ENCODE data around the gene BRD4. TPM values are rescaled to one million over a fixed set of nuclear protein-coding genes. Genes with fewer than 3 reads are reported as not detected.

BRD4 gene
- total RNA-seq, 2 experiments from 2014 or later, result 94.5 to 103 TPM

DNA sequence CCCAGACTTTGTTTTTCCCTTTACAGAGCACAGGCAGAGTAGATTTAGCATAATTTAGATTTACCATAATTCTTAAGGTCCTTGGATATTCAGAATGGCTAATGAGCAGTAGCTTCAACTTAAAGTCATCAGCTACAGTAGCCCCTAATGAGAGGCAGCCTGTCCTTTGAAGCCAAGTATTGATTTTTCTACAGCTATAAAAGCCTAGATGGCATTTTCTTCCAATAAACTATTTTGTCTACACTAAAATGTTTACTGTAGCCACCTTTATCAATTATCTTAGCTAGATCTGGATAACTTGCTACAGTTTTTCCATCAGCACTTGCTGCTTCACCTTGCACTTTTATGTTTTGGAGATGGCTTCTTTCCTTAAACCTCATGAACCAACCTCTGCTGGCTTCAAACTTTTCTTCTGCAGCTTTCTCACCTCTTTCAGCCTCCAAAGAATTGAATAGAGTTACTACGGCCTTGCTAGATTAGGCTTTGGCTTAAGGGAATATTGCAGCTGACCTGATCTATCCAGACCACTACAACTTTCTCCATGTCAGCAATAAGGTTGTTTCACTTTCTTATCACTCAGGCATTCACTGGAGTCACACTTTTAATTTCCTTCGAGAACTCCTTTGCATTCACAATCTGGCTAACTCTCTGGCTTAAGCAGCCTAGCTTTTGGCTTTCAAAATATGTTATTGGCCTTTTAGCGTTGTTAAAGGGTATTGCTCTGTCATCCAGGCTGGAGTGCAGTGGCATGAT is 26.6 kb downstream of the BRD4 start:
- H3K36me3 Mint-ChIP-seq, result peaks cover 5% of the 10 kb centered on the region
- no peak for DNase-seq
- H3K27ac Mint-ChIP-seq, result peak overlapping the region; percentile 64
- intact Hi-C loops (cut with micrococcal nuclease), result no loop called here
- no peaks in the 10 kb centered on the region for H3K9me3 Mint-ChIP-seq
- H3K27me3 Mint-ChIP-seq, result no peaks in the 10 kb centered on the region
- POLR2A ChIA-PET, result interaction anchor here (1.3 to 3.3 kb wide), 2 partner anchors 13 to 28 kb away, joined by 3 to 22 read pairs; partner anchors contain the start of gene BRD4
- CTCF ChIA-PET, result interaction anchor here (0.7 to 1.1 kb wide), 3 partner anchors 22 to 74 kb away, joined by 3 read pairs; partner anchors contain the start of gene AKAP8
- H3K4me1 Mint-ChIP-seq (ENCODE audit: low read depth), result peaks cover 83% of the 10 kb centered on the region
- H3K4me3 Mint-ChIP-seq, result no peak overlapping the region

DNA sequence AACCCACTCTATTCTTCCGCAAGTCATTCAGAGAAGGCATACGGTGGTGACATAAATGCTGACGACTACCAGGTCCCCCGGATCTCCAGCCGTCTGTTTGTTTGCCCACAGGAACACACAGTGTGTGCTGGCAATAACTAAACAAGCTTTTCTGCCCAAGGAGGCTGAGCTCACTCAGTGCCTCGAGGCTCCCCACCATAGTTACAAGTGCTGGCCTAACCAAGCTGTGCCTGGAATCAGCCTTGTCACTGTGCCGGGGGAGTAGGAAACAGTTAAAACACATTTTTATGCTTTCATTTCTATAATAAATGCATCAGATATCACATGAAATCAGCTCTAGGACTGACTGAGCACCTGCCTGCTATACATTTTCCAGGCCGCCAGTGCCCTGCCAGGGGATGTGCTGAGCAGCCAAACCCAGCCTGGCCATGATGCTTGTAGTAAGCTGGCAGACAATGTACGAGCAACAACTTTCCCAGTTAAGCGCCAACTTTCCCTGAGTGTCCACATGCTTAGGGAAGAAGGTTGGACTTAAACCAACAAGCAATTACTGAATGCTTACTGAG is 28.1 kb downstream of the BRD4 start:
- Mint-ChIP-seq H3K9me3 (no peaks in the 10 kb centered on the region), H3K27ac (peak overlapping the region; percentile 86), H3K27me3 (no peaks in the 10 kb centered on the region), H3K4me1 (ENCODE audit: low read depth) (peaks cover 84% of the 10 kb centered on the region), H3K4me3 (peak overlapping the region; percentile 23), H3K36me3 (peaks cover 6% of the 10 kb centered on the region)
- intact Hi-C loops (cut with micrococcal nuclease), result loop anchor here (1.0 to 5.0 kb wide), 4 partner anchors 14 to 113 kb away; partner anchors contain the start of gene AKAP8L
- DNase-seq, result peak; percentile 82
- CTCF ChIA-PET, result interaction anchor here (0.8 to 1.5 kb wide), 6 partner anchors 11 to 26 kb away, joined by 3 to 6 read pairs (median 3); no protein-coding TSS in a partner anchor
- POLR2A ChIA-PET, result interaction anchor here (0.8 to 3.4 kb wide), 15 partner anchors 10 to 163 kb away, joined by 3 to 36 read pairs (median 4); partner anchors contain the start of genes AKAP8 and BRD4

GRCh38 chr19:15303105-15303780 is 29.1 kb downstream of the BRD4 start:
- no peak overlapping the region for H3K4me3 Mint-ChIP-seq
- DNase-seq, result no peak
- H3K9me3 Mint-ChIP-seq, result no peaks in the 10 kb centered on the region
- no peaks in the 10 kb centered on the region for H3K27me3 Mint-ChIP-seq
- peaks cover 93% of the 10 kb centered on the region for H3K4me1 Mint-ChIP-seq (ENCODE audit: low read depth)
- peak overlapping the region; percentile 86 for H3K27ac Mint-ChIP-seq
- ChIA-PET CTCF (interaction anchor here (1.3 to 1.5 kb wide), 2 partner anchors 10 to 14 kb away, joined by 3 to 5 read pairs; no protein-coding TSS in a partner anchor), POLR2A (interaction anchor here (1.2 to 3.4 kb wide), 8 partner anchors 10 to 164 kb away, joined by 3 to 36 read pairs (median 6); partner anchors contain the start of genes AKAP8 and BRD4)
- intact Hi-C loops (cut with micrococcal nuclease), result loop anchor here (5.0 kb wide), 1 partner anchor 114 kb away; the partner anchor contains the start of gene AKAP8L
- H3K36me3 Mint-ChIP-seq, result peaks cover 6% of the 10 kb centered on the region

DNA sequence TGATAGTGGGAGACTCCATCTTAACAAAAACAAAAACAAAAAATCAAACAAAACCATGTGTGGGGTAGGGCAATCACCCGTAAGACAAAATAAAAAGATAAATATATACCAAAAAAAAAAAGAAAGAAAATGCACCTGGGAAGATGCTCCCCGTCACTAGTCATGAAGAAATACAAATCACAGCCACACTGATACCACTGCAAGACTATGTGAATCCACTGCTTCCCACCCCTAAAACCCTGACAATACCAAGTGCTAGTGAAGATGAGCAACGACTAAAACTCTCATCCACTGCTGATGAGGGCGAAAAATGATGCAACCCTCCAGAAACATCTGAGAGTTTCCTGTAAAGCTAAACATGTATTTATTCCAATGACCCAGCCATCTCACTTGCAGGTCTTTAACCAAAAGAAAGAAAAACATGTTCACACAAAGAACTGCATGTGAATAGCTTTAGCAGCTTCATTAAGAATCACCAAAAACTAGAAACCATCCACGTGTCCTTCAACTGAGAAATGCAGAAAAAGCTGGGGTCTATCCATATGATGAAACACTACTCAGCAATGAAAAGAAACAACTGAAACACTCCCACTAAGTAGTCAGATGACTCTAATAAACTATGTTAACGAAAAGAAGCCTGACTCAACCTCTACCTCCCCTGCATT is 31.7 kb downstream of the BRD4 start:
- intact Hi-C loops (cut with micrococcal nuclease), result loop anchor here (1.0 to 5.0 kb wide), 4 partner anchors 7 to 778 kb away; partner anchors contain the start of gene AKAP8L
- Mint-ChIP-seq H3K4me1 (ENCODE audit: low read depth) (peaks cover 96% of the 10 kb centered on the region), H3K9me3 (no peaks in the 10 kb centered on the region), H3K27me3 (no peaks in the 10 kb centered on the region), H3K4me3 (peak overlapping the region; percentile 57), H3K27ac (peak overlapping the region; percentile 95), H3K36me3 (peaks cover 8% of the 10 kb centered on the region)
- ChIA-PET POLR2A (interaction anchor here (1.2 to 4.8 kb wide), 3 partner anchors 9 to 32 kb away, joined by 4 to 23 read pairs (median 5); partner anchors contain the start of gene BRD4), CTCF (interaction anchor here (0.8 to 1.4 kb wide), 4 partner anchors 17 to 255 kb away, joined by 3 to 6 read pairs (median 4); no protein-coding TSS in a partner anchor)
- peak; percentile 56 for DNase-seq

DNA sequence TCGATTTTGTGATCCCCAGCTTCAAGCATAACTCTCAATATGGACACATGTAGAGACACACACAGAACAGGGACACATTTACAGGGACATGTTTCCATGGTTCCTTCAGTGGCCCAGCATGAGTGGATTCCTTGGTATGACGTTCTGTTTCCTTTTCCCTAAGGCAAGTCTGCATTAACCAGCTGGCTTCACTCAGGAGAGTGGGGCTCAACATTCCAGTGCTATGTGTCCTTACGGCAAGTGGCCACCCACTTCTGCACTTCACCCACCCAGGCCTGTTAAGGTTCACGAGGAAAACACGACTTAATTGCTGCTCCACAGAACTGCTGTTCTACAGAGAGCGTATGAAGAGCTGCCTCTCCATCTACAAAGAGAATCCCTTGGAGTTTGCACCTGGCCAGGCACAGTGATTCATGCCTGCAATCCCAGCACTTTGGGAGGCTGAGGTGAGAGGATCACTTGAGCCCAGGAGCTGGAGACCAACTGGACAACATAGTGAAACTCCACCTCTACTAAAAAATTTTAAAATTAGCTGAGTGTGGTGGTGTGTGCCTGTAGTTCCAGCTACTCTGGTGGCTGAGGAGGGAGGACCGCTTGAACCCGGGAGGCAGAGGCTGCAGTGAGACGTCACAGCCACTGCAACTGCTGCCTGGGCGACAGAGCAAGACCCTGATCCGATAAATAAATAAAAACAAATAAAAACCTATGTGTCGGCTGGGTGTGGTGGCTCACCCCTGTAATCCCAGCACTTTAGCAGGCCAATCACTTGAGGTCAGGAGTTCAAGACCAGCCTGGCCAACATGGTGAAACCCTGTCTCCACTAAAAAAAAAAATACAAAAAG is 32.5 kb downstream of the BRD4 start:
- no peak overlapping the region for H3K4me3 Mint-ChIP-seq
- DNase-seq, result no peak
- no peaks in the 10 kb centered on the region for H3K9me3 Mint-ChIP-seq
- peaks cover 8% of the 10 kb centered on the region for H3K36me3 Mint-ChIP-seq
- CTCF ChIA-PET, result interaction anchor here (1.4 kb wide), 1 partner anchor 256 kb away, joined by 5 read pairs; no protein-coding TSS in a partner anchor
- intact Hi-C loops (cut with micrococcal nuclease), result loop anchor here (2.0 to 5.0 kb wide), 2 partner anchors 118 to 779 kb away; partner anchors contain the start of gene AKAP8L
- H3K4me1 Mint-ChIP-seq (ENCODE audit: low read depth), result peaks cover 96% of the 10 kb centered on the region
- POLR2A ChIA-PET, result interaction anchor here (0.9 to 4.8 kb wide), 6 partner anchors 8 to 79 kb away, joined by 3 to 23 read pairs (median 4); partner anchors contain the start of genes AKAP8 and BRD4
- H3K27ac Mint-ChIP-seq, result peak overlapping the region; percentile 95
- H3K27me3 Mint-ChIP-seq, result no peaks in the 10 kb centered on the region

GRCh38 chr19:15298847-15299567 is 33.3 kb downstream of the BRD4 start:
- H3K4me1 Mint-ChIP-seq (ENCODE audit: low read depth), result peaks cover 97% of the 10 kb centered on the region
- intact Hi-C loops (cut with micrococcal nuclease), result no loop called here
- no peak for DNase-seq
- ChIA-PET CTCF (interaction anchor here (1.3 kb wide), 1 partner anchor 13 kb away, joined by 3 read pairs; no protein-coding TSS in a partner anchor), POLR2A (interaction anchor here (0.9 to 4.8 kb wide), 4 partner anchors 9 to 80 kb away, joined by 3 to 23 read pairs (median 4); partner anchors contain the start of genes AKAP8 and BRD4)
- no peaks in the 10 kb centered on the region for H3K27me3 Mint-ChIP-seq
- H3K36me3 Mint-ChIP-seq, result peaks cover 8% of the 10 kb centered on the region
- H3K9me3 Mint-ChIP-seq, result no peaks in the 10 kb centered on the region
- H3K27ac Mint-ChIP-seq, result peak overlapping the region; percentile 95
- no peak overlapping the region for H3K4me3 Mint-ChIP-seq

DNA sequence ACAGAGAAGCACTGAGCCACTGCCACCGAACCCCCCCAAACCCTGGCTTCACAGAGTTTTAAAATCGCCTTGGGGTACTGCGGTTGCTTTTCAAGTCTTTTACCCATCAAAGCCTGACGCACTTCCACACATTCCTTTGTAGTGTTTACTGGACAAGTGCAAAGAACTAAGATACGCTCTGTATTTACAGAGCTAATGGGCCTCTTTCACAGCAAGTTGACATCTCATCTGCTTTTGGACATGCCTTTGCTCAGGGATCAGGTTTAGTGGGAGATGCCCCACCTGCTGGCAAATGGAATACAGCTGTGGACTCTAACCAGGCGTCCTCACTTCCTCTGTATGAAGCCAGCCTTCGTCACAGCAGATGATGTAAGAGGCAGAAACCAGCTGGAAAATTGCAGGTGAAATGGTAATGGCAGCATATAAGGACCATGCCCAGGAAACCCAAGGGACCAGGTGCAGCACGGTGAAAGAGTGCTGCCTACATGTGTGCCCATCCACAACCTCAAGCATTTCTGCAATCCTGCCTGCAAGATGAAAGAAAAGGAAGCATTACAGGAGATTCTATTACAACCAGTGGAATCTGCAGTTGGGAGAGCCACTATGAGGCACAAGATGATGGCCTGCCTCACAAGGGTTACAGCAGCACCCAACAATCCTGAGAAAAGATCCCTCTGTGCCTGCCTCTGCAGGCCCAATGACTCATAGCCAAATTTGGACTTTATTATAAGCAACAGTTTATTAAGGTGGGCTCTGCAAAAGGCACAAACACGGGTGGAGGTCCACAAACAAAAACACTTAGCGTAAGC is 34.7 kb downstream of the BRD4 start:
- CTCF ChIA-PET, result interaction anchor here (0.7 to 2.5 kb wide), 4 partner anchors 14 to 81 kb away, joined by 3 to 9 read pairs (median 3); no protein-coding TSS in a partner anchor
- DNase-seq, result peak; percentile 43
- H3K9me3 Mint-ChIP-seq, result no peaks in the 10 kb centered on the region

GRCh38 chr19:15296841-15297415 is 35.4 kb downstream of the BRD4 start:
- Mint-ChIP-seq H3K27me3 (no peaks in the 10 kb centered on the region), H3K4me3 (peak overlapping the region; percentile 6), H3K9me3 (no peaks in the 10 kb centered on the region), H3K27ac (peak overlapping the region; percentile 95), H3K4me1 (ENCODE audit: low read depth) (peaks cover 96% of the 10 kb centered on the region), H3K36me3 (peaks cover 7% of the 10 kb centered on the region)
- DNase-seq, result no peak
- intact Hi-C loops (cut with micrococcal nuclease), result no loop called here
- ChIA-PET POLR2A (interaction anchor here (4.8 kb wide), 1 partner anchor 36 kb away, joined by 23 read pairs; the partner anchor contains the start of gene BRD4), CTCF (interaction anchor here (0.8 to 2.5 kb wide), 2 partner anchors 13 to 29 kb away, joined by 3 to 9 read pairs; no protein-coding TSS in a partner anchor)

More for the DNA sequence above, 34.7 kb downstream of the BRD4 start:
- H3K4me3 Mint-ChIP-seq, result peak overlapping the region; percentile 33
- intact Hi-C loops (cut with micrococcal nuclease), result no loop called here
- POLR2A ChIA-PET, result interaction anchor here (4.8 kb wide), 1 partner anchor 35 kb away, joined by 23 read pairs; the partner anchor contains the start of gene BRD4
- peak overlapping the region; percentile 95 for H3K27ac Mint-ChIP-seq
- H3K27me3 Mint-ChIP-seq, result no peaks in the 10 kb centered on the region
- H3K4me1 Mint-ChIP-seq (ENCODE audit: low read depth), result peaks cover 98% of the 10 kb centered on the region
- H3K36me3 Mint-ChIP-seq, result peaks cover 7% of the 10 kb centered on the region

GRCh38 chr19:15296353-15296752 is 36.0 kb downstream of the BRD4 start:
- ChIA-PET POLR2A (no interaction called here), CTCF (interaction anchor here (2.5 kb wide), 1 partner anchor 13 kb away, joined by 9 read pairs; no protein-coding TSS in a partner anchor)
- no peak for DNase-seq
- intact Hi-C loops (cut with micrococcal nuclease), result no loop called here
- peaks cover 97% of the 10 kb centered on the region for H3K4me1 Mint-ChIP-seq (ENCODE audit: low read depth)
- H3K36me3 Mint-ChIP-seq, result peaks cover 7% of the 10 kb centered on the region
- H3K9me3 Mint-ChIP-seq, result no peaks in the 10 kb centered on the region
- no peaks in the 10 kb centered on the region for H3K27me3 Mint-ChIP-seq
- H3K4me3 Mint-ChIP-seq, result no peak overlapping the region
- H3K27ac Mint-ChIP-seq, result peak overlapping the region; percentile 95

Measured in activated CD4-positive, alpha-beta memory T cell treated with anti-CD3 and anti-CD28 coated beads for 36 hours (primary cell).